GM18499 (cell line): Measurements from ENCODE around the gene DDX54.

Source experiments
- ATAC-seq: cut with Tn5 transposase; IDR thresholded peaks from one replicate; pipeline ENCODE4 v1.9.1; 2021; ENCODE audit warnings: moderate number of reproducible peaks; ENCODE audit not compliant: insufficient read depth, unreplicated experiment

The DDX54 gene

DNA sequence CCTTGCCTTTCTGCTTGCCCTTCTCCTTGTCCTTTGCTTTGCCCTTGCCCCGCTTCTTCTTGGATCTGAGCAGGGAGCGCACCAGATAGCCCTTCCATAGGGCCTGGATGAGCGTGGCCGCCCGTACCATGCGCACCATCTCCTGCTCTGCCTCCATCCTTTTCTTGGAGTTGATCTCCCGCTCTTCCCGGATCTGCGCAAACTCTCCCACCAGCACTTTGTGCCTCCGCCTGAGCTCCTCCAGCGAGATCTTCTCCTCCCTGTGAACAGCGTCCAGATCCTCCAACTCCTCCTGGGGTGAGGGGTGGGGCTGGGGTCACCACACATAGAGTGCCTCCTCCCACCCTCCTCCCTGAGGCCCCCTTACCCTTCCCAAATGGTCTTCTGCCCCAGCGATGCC, 10.3 kb upstream of the DDX54 start:
- ATAC-seq, result no peak

DNA sequence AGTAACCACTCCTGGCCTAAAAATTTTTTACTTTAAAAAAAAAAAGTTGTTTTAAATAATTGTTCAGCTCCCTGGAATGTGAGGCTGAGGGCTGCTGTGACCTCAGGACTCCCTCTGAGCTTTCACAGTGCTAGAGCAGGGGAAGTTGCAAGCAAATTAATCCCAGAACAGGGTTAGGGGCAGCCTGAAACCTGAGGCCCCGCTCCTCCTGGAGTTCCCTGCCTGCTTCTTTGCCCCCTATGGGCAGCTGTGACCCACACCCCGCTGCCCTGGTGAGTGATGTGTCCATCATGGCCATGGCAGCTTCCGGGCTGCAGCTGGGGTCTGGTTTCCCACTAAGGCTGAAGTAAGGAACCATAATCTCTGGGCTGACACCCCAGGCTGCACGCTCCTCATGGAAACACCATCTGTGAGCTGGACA, 9.7 kb upstream of the DDX54 start:
- ATAC-seq, result no peak

DNA sequence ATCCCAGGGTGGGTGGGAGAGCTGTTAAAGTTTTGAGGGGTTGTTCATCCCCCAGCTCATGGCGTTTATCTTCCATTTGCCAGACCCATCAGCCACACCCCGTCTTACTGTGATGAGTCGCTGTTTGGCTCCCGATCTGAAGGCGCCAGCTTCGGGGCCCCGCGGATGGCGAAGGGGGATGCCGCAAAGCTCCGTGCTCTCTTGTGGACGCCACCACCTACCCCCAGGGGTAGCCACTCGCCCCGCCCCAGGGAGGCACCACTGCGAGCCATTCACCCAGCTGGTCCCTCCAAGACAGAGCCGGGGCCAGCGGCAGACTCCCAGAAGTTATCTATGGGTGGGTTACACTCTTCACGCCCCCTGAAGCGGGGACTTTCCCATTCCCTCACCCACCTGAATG, 5.9 kb upstream of the DDX54 start:
- no peak for ATAC-seq

- ATAC-seq, result no peak
Measured at GRCh38 chr12:113190761-113191160, 5.5 kb upstream of the DDX54 start.

DNA sequence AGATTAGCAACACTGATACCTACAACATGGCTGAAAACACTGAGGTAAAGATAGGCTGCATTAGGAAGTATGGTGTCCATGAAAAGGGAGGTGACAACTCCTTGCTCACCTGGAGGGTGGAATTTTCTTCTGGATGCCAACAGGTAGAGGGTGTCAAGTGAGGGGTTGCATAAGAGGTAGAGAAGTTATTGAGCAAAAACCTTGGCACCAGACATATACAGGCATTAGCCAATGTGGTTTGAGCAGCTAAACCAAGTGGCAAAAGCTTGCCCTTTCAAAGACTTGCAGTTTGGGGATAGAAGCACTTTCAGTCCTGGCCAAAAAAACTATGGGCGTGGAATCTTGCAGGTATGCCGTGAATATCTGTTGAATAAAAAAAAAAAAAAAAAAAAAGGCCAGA, 4.1 kb upstream of the DDX54 start:
- no peak for ATAC-seq

- no peak for ATAC-seq
Measured at GRCh38 chr12:113186666-113187325, 1.5 kb upstream of the DDX54 start.

- ATAC-seq, result no peak
Measured at GRCh38 chr12:113186033-113186365, 721 bp upstream of the DDX54 start.

- peak; percentile 51 for ATAC-seq
Measured at GRCh38 chr12:113184900-113185179, 438 bp downstream of the DDX54 start.

- peak; percentile 27 for ATAC-seq
Measured at GRCh38 chr12:113184098-113184899, 979 bp downstream of the DDX54 start.

DNA sequence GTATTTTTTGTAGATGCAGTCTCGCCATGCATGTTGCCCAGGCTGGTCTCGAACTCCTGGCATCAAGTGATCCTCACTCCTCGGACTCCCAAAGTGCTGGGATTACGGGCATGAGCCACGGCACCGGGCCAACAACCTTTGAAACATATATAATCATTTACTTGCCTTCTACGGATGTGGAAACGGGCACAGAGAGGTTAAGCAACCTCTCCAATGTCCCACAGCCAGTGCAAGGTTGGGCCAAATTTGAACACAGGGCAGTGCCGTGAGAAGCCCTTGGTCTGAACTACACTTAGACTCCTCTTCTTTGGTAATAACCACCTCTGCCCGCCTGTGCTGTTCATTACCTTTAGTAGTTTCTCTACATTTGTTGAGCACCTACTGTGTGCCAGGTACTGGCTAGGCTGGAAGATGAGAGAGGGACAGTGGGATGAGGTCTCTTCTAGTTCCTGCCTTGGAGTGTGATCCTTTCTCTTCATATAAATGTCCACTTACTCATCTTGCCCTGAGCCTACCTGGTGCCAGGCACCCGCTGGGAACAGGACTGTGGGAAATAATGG, 2.2 kb downstream of the DDX54 start:
- no peak for ATAC-seq

- no peak for ATAC-seq
Measured at GRCh38 chr12:113181975-113182374, 3.3 kb downstream of the DDX54 start.

GRCh38 chr12:113180333-113180732, 4.9 kb downstream of the DDX54 start:
- ATAC-seq, result no peak

DNA sequence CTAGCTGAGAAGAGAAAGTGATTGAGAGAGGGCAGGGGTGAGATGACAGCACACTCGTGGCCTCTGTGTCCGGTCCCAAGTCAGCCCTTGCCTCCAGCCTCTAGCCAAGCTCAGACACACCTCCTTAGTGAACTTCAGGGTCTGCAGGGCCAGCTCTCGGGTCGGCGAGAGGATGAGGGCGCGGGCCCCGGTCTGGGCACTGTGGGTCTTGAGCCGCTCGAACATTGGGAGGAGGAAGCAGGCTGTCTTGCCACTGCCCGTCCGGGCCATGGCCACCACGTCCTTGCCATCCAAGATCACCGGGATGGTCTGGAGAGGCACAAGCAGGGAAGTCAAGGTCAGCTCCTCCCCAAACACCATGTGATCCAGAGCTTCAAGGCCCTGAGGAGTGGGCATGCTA, 6.3 kb downstream of the DDX54 start:
- ATAC-seq, result no peak

GRCh38 chr12:113174461-113175384, 10.6 kb downstream of the DDX54 start:
- ATAC-seq, result no peak

DNA sequence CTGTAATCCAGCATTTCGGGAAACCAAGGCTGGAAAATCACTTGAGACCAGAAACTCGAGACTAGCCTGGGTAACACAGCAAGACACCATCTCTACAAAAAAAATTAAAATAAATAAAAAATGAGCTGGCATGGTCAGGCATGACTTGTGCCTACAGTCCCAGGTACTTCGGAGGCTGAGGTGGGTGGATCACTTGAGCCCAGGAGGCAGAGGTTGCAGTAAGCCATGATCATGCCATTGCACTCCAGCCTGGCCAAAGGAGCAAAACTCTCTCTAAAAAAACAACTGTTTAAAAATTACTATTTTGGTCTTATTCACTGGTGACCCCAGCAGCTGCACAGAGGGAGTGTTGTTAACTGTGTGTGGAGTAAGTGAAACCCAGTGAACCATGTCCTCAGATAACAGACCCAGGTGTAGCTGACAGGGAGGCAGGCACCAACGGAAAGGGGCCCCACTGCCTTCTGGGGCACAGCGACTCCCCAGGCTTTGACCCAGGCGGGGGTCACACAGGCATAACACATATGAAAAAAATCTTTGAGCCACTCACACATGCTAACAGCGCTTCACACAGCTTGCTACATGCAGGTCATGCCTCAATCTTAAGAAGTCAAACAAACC, 12.1 kb downstream of the DDX54 start:
- no peak for ATAC-seq

DNA sequence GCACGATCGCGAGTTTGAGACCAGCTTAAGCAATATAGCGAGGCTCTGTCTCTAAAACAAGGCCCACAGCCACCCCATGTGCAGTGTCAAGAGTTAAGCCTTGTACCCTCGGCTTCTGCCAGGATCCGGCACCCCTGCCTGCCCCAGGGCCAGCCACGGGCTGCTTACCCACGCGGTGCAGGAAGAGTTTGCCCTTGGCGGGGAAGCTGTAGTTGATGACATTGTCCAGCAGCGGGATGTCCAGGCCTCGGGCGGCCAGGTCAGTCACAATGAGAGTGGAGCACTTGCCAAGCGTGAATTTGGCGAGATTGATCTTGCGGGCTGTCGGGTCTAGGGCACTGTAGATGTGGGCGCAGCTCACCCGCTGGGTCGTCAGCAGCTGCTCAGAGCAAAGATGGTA, 13.1 kb downstream of the DDX54 start:
- ATAC-seq, result no peak

DNA sequence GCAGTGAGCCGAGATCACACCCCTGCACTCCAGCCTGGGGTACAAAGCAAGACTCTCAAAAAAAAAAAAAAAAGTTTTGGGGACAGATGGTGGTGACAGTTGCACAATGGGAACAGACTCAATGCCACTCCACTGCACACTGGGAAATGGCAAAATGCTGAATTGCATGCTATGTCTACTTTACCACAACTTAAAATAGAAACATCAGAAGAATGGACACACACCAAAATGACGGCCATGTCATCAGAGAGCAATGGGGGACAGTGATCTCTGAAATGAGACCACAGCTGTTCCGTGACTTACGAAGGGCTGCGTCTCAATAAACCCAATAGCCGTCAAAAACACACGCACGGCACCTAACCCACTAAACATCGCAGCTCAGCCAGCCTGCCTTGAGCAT, 13.7 kb downstream of the DDX54 start:
- ATAC-seq, result no peak

DNA sequence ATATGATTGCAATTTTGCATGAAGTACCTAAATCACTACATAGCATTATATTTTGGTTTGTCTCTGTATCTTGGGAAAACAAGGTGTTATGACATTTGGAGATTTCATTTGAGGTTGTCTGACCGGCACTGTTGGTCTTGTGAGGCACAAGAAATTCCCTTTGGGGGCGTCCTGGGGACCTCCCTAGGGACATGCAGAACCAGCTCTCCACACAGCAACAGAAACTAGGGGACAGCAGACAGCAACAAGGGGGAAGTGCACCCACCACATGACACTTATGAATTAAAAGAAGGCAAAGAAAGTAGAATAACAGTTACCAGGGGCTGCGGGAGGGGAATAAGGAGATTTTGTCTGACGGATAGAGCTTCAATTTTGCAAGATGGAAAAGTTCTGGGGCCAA, 14.4 kb downstream of the DDX54 start:
- ATAC-seq, result no peak

- no peak for ATAC-seq
Measured at GRCh38 chr12:113170457-113170856, 14.8 kb downstream of the DDX54 start.

GRCh38 chr12:113169697-113170096, 15.6 kb downstream of the DDX54 start:
- no peak for ATAC-seq

- no peak for ATAC-seq
Measured at GRCh38 chr12:113167868-113168267, 17.4 kb downstream of the DDX54 start.
